HEK293T (cell line): ENCODE data around the gene ARF1.

Experiments
- ARNT ChIP-seq: fragments of 450-650 bp; IDR thresholded peaks from 2 replicates; pipeline ENCODE4 v1.6.1; 2017; ENCODE audit warnings: mild to moderate bottlenecking
- FOXM1 ChIP-seq: fragments of 450-650 bp; IDR thresholded peaks from 2 replicates; pipeline ENCODE4 v1.6.1; 2017; ENCODE audit warnings: mild to moderate bottlenecking, borderline replicate concordance
- SP1 ChIP-seq: fragments of 450-650 bp; IDR thresholded peaks from 2 replicates; pipeline ENCODE4 v1.6.1; 2017

- TF ChIP-seq FOXM1 (no peak), SP1 (no peak), ARNT (no peak)
Measured at GRCh38 chr1:228058172-228058948, 24.1 kb upstream of the ARF1 start.
